Mononuclear cell (primary cell): ENCODE results near the gene KLHL36. TPM values are rescaled to one million over a fixed set of nuclear protein-coding genes. Genes with fewer than 3 reads are reported as not detected.
"Not testable (repeated sequence)": the region's sequence is repeated elsewhere in the genome, so short reads cannot be mapped to it uniquely, and the experiment has no call there.

Source experiments
- H3K27me3 ChIP-seq: 2 replicates; pipeline ENCODE4 v1.6.0; 2011; ENCODE audit warnings: low read length, control low read depth; ENCODE audit not compliant: insufficient read depth
- H3K4me1 ChIP-seq: 2 replicates; pipeline ENCODE4 v1.5.1; 2011; ENCODE audit warnings: mild to moderate bottlenecking, low read length, control low read depth; ENCODE audit not compliant: insufficient read depth
- H3K4me3 ChIP-seq: 2 replicates; pipeline ENCODE4 v1.5.1; 2011; ENCODE audit warnings: mild to moderate bottlenecking, low read length, moderate library complexity
- H3K9me3 ChIP-seq: 2 replicates; pipeline ENCODE4 v1.5.1; 2011; ENCODE audit warnings: low read depth, mild to moderate bottlenecking, control low read depth, low read length
- total RNA-seq: library from RNA; depleted of rRNA; stranded (reverse); fragments of >200 nt; gene quantifications from one replicate; pipeline ENCODE4 v1.2.3, GENCODE V29; 2012

The KLHL36 gene
- total RNA-seq, 1 donor, result 53.0 TPM

GRCh38 chr16:84611041-84611440, 37.3 kb upstream of the KLHL36 start:
- H3K27me3 ChIP-seq, result no peaks in the 10 kb centered on the region
- H3K9me3 ChIP-seq, result no peaks in the 10 kb centered on the region
- peaks cover 97% of the 10 kb centered on the region for H3K4me1 ChIP-seq
- H3K4me3 ChIP-seq, result no peak overlapping the region

DNA sequence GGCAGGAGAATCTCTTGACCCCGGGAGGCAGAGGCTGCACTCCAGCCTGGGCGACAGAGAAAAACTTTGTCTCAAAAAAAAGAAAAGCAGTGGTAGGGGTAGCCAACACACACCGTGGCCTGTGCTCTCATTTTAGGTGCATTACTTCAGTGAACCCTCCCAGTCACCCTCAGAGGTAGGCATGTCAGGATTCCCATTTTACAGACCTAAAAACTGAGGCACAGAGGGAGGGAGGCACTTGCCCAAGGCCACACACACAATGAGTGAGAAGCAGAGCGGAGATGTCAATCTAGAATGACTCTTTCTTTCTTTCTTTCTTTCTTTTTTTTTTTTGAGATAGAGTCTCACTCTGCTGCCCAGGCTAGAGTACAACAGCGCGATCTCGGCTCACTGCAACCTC, 35.6 kb upstream of the KLHL36 start:
- Histone ChIP-seq H3K27me3 (no peaks in the 10 kb centered on the region), H3K9me3 (no peaks in the 10 kb centered on the region), H3K4me1 (peaks cover 91% of the 10 kb centered on the region), H3K4me3 (no peak overlapping the region)

- H3K27me3 ChIP-seq, result no peaks in the 10 kb centered on the region
- H3K4me1 ChIP-seq, result peaks cover 83% of the 10 kb centered on the region
- no peaks in the 10 kb centered on the region for H3K9me3 ChIP-seq
- no peak overlapping the region for H3K4me3 ChIP-seq
Measured at GRCh38 chr16:84613408-84614072, 34.8 kb upstream of the KLHL36 start.

DNA sequence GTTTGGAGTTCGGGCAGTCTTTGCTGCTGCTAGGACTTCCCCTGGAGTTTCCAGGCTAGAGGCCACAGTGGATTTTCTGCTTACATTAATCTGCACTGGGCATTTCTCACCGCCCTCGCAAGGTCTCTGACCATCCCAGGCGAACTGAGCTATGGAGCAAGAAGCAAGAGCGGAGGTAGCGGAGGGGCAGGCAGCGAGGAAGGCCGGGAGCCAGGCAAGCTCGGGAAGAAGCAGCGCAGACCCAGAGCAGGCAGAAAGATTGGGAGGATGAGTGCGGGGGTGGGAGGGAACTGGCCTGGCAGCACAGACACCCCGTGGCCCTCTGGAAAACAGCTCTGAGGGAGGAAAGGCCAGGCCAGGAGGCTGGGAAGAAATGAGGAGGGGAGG, 34.2 kb upstream of the KLHL36 start:
- no peak overlapping the region for H3K4me3 ChIP-seq
- H3K4me1 ChIP-seq, result peaks cover 83% of the 10 kb centered on the region
- no peaks in the 10 kb centered on the region for H3K27me3 ChIP-seq
- H3K9me3 ChIP-seq, result no peaks in the 10 kb centered on the region

DNA sequence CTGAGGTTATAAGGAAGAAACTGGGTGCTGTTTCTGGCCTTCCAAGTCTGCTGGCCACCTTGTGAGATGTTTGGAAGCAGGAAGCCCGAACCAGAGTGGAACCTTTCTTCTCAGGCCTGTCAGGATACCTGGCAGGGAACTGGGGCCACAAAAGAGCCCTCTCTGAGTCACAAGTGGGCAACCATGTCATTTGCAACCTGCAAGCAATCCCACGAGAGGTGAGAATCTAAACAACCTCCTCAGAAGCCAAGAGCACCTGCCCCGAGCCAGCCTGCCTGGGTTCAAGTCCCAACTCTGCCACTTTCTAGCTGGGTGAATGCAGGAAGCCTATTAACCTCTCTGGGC, 33.7 kb upstream of the KLHL36 start:
- no peaks in the 10 kb centered on the region for H3K9me3 ChIP-seq
- H3K4me3 ChIP-seq, result peak overlapping the region; percentile 73
- H3K27me3 ChIP-seq, result no peaks in the 10 kb centered on the region
- peaks cover 79% of the 10 kb centered on the region for H3K4me1 ChIP-seq

- no peaks in the 10 kb centered on the region for H3K27me3 ChIP-seq
- H3K9me3 ChIP-seq, result no peaks in the 10 kb centered on the region
- H3K4me3 ChIP-seq, result peak overlapping the region; percentile 73
- peaks cover 76% of the 10 kb centered on the region for H3K4me1 ChIP-seq
Measured at GRCh38 chr16:84614968-84615813, 33.1 kb upstream of the KLHL36 start.

GRCh38 chr16:84616515-84616914, 31.8 kb upstream of the KLHL36 start:
- Histone ChIP-seq H3K9me3 (no peaks in the 10 kb centered on the region), H3K27me3 (no peaks in the 10 kb centered on the region), H3K4me1 (peaks cover 66% of the 10 kb centered on the region), H3K4me3 (peak overlapping the region; percentile 73)

- Histone ChIP-seq H3K4me1 (peaks cover 65% of the 10 kb centered on the region), H3K9me3 (no peaks in the 10 kb centered on the region), H3K27me3 (no peaks in the 10 kb centered on the region), H3K4me3 (peak overlapping the region; percentile 73)
Measured at GRCh38 chr16:84617041-84617790, 31.1 kb upstream of the KLHL36 start.

DNA sequence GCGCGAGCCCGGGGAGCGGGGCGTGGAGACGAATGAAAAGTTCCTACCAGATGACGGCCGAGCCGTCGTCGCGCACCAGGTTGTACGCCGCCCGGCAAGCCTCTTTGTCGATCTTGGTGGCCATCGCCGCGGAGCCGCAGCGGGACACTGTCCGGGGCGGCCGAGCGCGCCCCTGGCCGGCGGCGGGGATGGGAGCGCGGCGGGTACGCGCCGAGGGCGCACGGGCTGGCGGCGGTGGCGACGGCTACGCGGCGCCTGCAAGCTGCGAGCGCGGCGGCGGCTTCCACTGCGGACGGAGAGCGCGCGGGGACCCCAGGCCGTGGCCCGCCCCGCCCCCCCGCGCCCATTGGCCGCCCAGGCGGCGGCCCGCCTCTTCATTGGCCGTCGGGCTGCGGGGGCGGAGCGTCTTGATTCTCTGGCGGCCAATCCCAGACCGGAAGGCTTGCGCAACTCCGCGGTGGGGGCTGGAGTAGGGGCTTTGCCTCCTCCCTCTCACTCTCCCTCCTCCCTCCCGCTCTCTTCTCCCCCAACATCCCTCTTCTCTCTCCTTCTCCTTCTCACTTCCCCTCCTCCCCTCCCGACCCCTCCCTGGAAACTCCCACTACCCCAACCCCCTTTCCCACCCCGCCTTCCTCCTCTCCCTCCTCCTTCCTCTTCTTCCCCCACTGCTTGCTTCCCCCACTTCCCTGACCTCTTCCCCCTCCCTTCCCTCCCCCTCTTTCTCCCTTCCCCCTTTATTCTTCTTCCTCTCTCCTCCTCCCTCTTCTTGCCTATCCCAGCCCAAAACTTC, 30.3 kb upstream of the KLHL36 start, which contains the start of gene COTL1:
TSS of gene COTL1 (minus strand) at position 288 of the 790 bp plus-strand sequence. CDS start at position 124, 164 bp downstream.
- no peaks in the 10 kb centered on the region for H3K27me3 ChIP-seq
- no peaks in the 10 kb centered on the region for H3K9me3 ChIP-seq
- peak within 1 kb of the TSS; percentile 73 for H3K4me3 ChIP-seq
- peaks cover 62% of the 10 kb centered on the region for H3K4me1 ChIP-seq

DNA sequence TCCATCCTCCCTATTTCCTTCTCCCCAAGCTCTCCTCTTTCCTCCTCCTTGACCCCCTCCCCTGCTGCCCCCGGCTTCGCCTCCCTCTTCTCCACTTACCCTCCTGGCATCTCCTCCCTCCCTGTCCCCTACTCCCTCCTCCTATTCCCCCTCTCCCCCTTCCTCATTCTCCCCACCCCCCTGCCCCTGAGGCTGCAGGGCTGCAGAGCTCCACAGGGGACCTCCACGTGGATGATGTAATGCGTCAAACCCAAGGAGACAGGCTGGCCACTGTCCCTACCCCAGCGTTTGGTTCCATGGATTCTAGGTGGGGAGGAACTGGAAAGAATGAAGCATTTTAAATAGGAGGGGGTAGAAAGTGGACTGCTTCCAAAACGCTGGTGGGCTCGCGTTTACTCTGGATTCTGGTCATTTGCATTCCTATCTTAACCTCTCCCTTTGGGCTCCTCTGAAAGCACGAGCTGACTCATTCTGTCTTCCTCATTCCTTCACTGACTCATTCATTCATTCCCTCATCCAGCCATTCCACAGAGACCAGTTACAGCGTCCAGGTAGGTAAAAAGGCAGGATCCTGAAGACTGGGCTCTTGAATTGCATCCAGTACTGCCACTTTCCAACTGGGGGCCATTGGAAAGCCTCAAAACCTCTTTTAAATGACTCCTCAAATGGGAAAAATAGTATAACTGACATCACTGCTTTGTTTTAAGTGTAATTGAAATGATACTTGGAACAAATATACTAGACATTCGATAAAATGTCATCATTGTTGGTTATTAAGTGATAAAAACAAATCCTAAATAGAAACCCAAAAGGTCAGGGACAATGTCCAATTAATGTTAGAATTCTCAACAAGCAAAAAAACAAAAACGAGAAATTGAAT, 29.5 kb upstream of the KLHL36 start:
- Histone ChIP-seq H3K4me1 (peaks cover 54% of the 10 kb centered on the region), H3K4me3 (no peak overlapping the region), H3K27me3 (no peaks in the 10 kb centered on the region), H3K9me3 (no peaks in the 10 kb centered on the region)

DNA sequence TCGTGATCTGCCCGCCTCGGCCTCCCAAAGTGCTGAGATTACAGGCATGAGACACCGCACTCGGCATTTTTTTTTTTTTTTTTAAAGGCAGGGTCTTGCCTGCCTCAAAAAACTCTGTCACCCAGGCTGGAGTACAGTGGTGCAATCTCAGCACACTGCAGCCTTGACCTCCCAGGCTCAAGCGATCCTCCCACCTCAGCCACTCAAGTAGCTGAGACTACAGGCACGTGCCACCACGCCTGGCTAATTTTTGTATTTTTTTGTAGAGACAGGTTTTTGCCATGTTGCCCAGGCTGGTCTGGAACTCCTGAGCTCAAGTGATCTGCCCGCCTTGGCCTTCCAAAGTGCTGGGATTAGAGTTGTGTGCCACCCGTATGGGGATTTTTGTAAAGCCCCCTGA, 27.4 kb upstream of the KLHL36 start:
- H3K27me3 ChIP-seq, H3K9me3 ChIP-seq, H3K4me3 ChIP-seq: not testable (repeated sequence)
- peaks cover 33% of the 10 kb centered on the region for H3K4me1 ChIP-seq

DNA sequence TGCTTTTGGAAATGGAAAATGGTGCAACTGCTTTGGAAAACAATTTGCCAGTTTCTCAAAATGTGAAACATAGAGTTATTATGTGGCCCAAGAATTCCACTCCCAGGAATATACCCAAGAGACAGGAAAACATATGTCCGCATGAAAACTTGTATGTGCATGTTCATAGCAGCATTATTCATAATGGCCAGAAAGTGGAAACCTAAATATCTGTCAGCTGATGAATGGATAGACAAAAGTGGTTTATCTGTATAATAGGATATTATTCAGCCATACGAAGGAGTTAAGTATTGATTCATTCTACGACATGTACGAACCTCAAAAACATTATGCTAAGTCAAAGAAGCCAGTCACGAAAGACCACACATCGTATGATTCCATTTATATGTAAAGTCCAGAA, 22.8 kb upstream of the KLHL36 start:
- no peak overlapping the region for H3K4me3 ChIP-seq
- no peaks in the 10 kb centered on the region for H3K9me3 ChIP-seq
- H3K4me1 ChIP-seq, result peaks cover 19% of the 10 kb centered on the region
- no peaks in the 10 kb centered on the region for H3K27me3 ChIP-seq

GRCh38 chr16:84628226-84628731, 20.0 kb upstream of the KLHL36 start:
- H3K4me3 ChIP-seq, result no peak overlapping the region
- H3K9me3 ChIP-seq, result no peaks in the 10 kb centered on the region
- no peaks in the 10 kb centered on the region for H3K27me3 ChIP-seq
- H3K4me1 ChIP-seq, result peaks cover 29% of the 10 kb centered on the region

GRCh38 chr16:84629580-84629979, 18.7 kb upstream of the KLHL36 start:
- Histone ChIP-seq H3K9me3 (no peaks in the 10 kb centered on the region), H3K4me1 (peaks cover 29% of the 10 kb centered on the region), H3K27me3 (no peaks in the 10 kb centered on the region), H3K4me3 (no peak overlapping the region)
